MM.1S (cell line): ENCODE results near the gene VDAC2.

Source experiments
- CTCF ChIP-seq: fragments of 300-600 bp; sonication (generic); IDR thresholded peaks from 2 replicates; pipeline ENCODE4 v1.5.1; 2016; ENCODE audit warnings: antibody characterized with exemption, low read length, mixed read lengths
- EZH2 ChIP-seq: fragments of 300-600 bp; sonication (generic); optimal IDR thresholded peaks from 2 replicates; pipeline ENCODE3; 2017; ENCODE audit warnings: low read depth, mild to moderate bottlenecking, antibody characterized with exemption, low read length, mixed read lengths
- EZH2phosphoT487 ChIP-seq: fragments of 300-600 bp; sonication (generic); IDR thresholded peaks from 2 replicates; pipeline ENCODE4 v1.6.1; 2018; ENCODE audit warnings: antibody characterized with exemption, low read length

- TF ChIP-seq CTCF (no peak), EZH2 (no peak), EZH2phosphoT487 (no peak)
These were observed 15.5 kb downstream of the VDAC2 start for GRCh38 chr10:75226095-75226494.
